AG10803 (cell line): ENCODE measurements around the gene CADPS2.

Source experiments
- DNase-seq: peaks from one replicate; pipeline ENCODE4 v3.0.0; 2010; ENCODE audit warnings: low read depth
- H3K4me3 ChIP-seq: 2 replicates; pipeline ENCODE4 v1.5.1; 2011; ENCODE audit warnings: mild to moderate bottlenecking, low read length, control low read depth
- CTCF ChIP-seq: conservative IDR thresholded peaks from 2 replicates; pipeline ENCODE4 v1.5.1; 2011; ENCODE audit warnings: mild to moderate bottlenecking, low read length, control low read depth, inconsistent platforms

Gene CADPS2

GRCh38 chr7:122327969-122328368, 558.3 kb downstream of the CADPS2 start:
- DNase-seq = no peak

GRCh38 chr7:122316467-122317388, 569.5 kb downstream of the CADPS2 start:
- no peak for TF ChIP-seq CTCF
- no peak overlapping the region for H3K4me3 ChIP-seq
- DNase-seq = no peak

More at GRCh38 chr7:122327969-122328368, 558.3 kb downstream of the CADPS2 start:
- no peak overlapping the region for H3K4me3 ChIP-seq
- TF ChIP-seq CTCF = no peak

- H3K4me3 ChIP-seq = no peak overlapping the region
- no peak for TF ChIP-seq CTCF
- DNase-seq = no peak
Observed at GRCh38 chr7:122315507-122316466, 570.5 kb downstream of the CADPS2 start.

- TF ChIP-seq CTCF = no peak
- H3K4me3 ChIP-seq = no peak overlapping the region
Observed at GRCh38 chr7:122314284-122314683, 572.0 kb downstream of the CADPS2 start.

GRCh38 chr7:122312789-122313188, 573.5 kb downstream of the CADPS2 start:
- no peak for TF ChIP-seq CTCF
- H3K4me3 ChIP-seq = no peak overlapping the region
- DNase-seq = no peak

More at GRCh38 chr7:122314284-122314683, 572.0 kb downstream of the CADPS2 start:
- no peak for DNase-seq

- no peak for DNase-seq
- no peak overlapping the region for H3K4me3 ChIP-seq
- no peak for TF ChIP-seq CTCF
Observed at GRCh38 chr7:122311734-122312450, 574.4 kb downstream of the CADPS2 start.
